Pancreas (tissue), 10 donors: ENCODE data around the gene TUBA1A. TPM values are rescaled to one million over a fixed set of nuclear protein-coding genes. Genes with fewer than 3 reads are reported as not detected.
"Not testable (repeated sequence)": the region's sequence is repeated elsewhere in the genome, so short reads cannot be mapped to it uniquely, and the experiment has no call there.

ENCODE experiments used
- ATAC-seq, 4 donors: fragments of 200-7000 bp; cut with Tn5 transposase; one replicate each; pipeline versions ENCODE4 v1.8.0 to v1.9.1; 2020; ENCODE audit warnings: mild to moderate bottlenecking in 4 of 4, moderate library complexity in 4 of 4
- DNase-seq, 6 donors: peaks; one replicate each; pipeline ENCODE4 v3.0.0-alpha.2; 2020
- FAIRE-seq: peaks from 2 replicates; lab custom pipeline; 2012; peaks lifted over from hg19 to GRCh38; lab: Jason Lieb, UNC
- H3K27ac ChIP-seq, 4 donors: fragments of 200-600 bp; sonication (generic); 1 replicate in 3 of 4; 2 replicates in 1 of 4; pipeline versions ENCODE4 v1.5.0 to v1.8.0; 2020
- H3K27me3 ChIP-seq, 4 donors: fragments of 200-600 bp; one replicate each; pipeline ENCODE4 v1.8.0; 2021
- H3K36me3 ChIP-seq, 3 donors: fragments of 200-600 bp; sonication (generic) in 1 of 3; one replicate each; pipeline versions ENCODE4 v1.5.0 to v1.8.0; 2020 to 2021
- H3K4me1 ChIP-seq, 3 donors: fragments of 200-600 bp; one replicate each; pipeline ENCODE4 v1.8.0; 2021
- H3K4me3 ChIP-seq, 4 donors: fragments of 200-600 bp; sonication (generic) in 2 of 4; one replicate each; pipeline versions ENCODE4 v1.5.0 to v1.8.0; 2020 to 2021
- H3K9me3 ChIP-seq, 4 donors: fragments of 200-600 bp; one replicate each; pipeline ENCODE4 v1.8.0; 2021
- WGBS, 2 donors: extraction: QIAGEN DNeasy Blood & Tissue Kit; methylation state at CpG; one replicate each; pipeline ENCODE4 v1.1.7; 2013; 5-methylcytosine and 5-hydroxymethylcytosine counted together
- intact Hi-C, 3 donors: fragments of 100-400 bp; cut with DNase I; formaldehyde crosslinking; loops; one replicate each; pipeline versions ENCODE4 v1.11.1 to v1.14.2; 2022
- polyA plus RNA-seq, 2 donors: library from polyadenylated mRNA; stranded (reverse); fragments of 200-250 nt; gene quantifications; one replicate each; pipeline ENCODE4 v1.2.3, GENCODE V29; 2013
- total RNA-seq, 6 donors: library from RNA; stranded (reverse); fragmentation: NEBNext Ultra II Directional in 4 of 6; extraction: Animal tissue kit (Norgen Biotek cat#: 25700) in 4 of 6; gene quantifications; one replicate each; pipeline versions ENCODE4 v1.2.1 to v1.2.4, GENCODE V29; 2021 to 2023
- TF ChIP-seq, protein P1 (sequence below), 4 donors: fragments of 200-600 bp; sonication (generic) in 3 of 4; IDR thresholded peaks; one replicate each; pipeline versions ENCODE4 v1.5.0 to v1.8.0; 2021; ENCODE audit warnings: antibody characterized with exemption in 4 of 4
- donor health status: healthy with polysubstance abuse.
- donor health status: DM: no; HTN: no; CAD: no; lungs with moderate emphysema.
- donor health status: DM: no; HTN: no; CAD: no.
- donor health status: control.
- donor health status: control.
- donor health status: Bipolar disorder and iron deficiency.
- donor health status: DM: yes; HTN: yes; CAD: no.
- donor health status: DM: no; HTN: no; CAD: no.
- donor health status: DM: no; HTN: no; CAD: no.
- donor health status: DM: yes; HTN: yes; CAD: no.

TUBA1A gene
- total and polyA plus RNA-seq, 8 donors, result 9.1 to 93.8 (median 28.3) TPM

DNA sequence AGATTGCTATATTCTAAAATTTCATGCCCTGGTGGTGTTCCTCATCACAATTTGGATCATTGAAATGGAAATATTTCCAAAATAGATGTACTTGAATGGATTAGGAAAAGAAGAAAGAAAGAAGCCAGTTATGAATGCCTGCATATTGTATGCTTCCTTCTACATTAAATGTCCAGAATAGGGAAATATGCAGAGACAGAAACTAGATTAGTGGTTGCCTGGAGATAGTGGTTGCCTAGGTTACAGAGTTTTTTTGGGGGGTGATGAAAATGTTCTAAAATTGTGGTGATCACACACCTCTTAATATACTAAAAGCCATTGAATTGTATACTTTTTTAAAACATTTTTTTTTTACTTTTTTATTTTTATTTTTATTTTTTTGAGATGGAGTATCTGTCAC lies 18.0 kb downstream of the TUBA1A start:
- DNase-seq (no peak), ATAC-seq (no peak), FAIRE-seq (no peak)
- Histone ChIP-seq H3K27ac (no peak overlapping the region), H3K36me3 (no peaks in the 10 kb centered on the region), H3K9me3 (no peaks in the 10 kb centered on the region), H3K27me3 (no peaks in the 10 kb centered on the region), H3K4me1 (no peaks in the 10 kb centered on the region), H3K4me3 (no peak overlapping the region)
- TF ChIP-seq, protein P1, sequence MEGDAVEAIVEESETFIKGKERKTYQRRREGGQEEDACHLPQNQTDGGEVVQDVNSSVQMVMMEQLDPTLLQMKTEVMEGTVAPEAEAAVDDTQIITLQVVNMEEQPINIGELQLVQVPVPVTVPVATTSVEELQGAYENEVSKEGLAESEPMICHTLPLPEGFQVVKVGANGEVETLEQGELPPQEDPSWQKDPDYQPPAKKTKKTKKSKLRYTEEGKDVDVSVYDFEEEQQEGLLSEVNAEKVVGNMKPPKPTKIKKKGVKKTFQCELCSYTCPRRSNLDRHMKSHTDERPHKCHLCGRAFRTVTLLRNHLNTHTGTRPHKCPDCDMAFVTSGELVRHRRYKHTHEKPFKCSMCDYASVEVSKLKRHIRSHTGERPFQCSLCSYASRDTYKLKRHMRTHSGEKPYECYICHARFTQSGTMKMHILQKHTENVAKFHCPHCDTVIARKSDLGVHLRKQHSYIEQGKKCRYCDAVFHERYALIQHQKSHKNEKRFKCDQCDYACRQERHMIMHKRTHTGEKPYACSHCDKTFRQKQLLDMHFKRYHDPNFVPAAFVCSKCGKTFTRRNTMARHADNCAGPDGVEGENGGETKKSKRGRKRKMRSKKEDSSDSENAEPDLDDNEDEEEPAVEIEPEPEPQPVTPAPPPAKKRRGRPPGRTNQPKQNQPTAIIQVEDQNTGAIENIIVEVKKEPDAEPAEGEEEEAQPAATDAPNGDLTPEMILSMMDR (IDR thresholded peaks at IDR 0.05), result no peak
- intact Hi-C loops, result no loop called here

DNA sequence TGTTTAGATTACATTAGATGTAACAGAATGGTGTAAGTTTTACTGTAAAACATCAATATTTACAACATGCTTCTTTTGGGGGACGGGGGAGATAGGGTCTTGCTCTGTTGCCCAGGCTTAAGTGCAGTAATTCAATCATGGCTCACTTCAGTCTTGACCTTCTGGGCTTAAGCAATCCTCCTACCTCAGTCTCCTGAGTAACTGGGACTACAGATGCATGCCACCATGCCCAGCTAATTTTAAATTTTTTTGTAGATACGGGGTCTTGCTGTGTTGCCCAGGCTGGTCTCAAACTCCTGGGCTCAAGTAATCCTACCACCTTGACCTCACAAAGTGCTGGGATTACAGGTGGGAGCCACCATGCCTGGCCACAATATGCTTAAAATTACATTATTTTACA lies 23.8 kb downstream of the TUBA1A start:
- FAIRE-seq (no peak), DNase-seq (no peak), ATAC-seq (no peak)
- Histone ChIP-seq H3K9me3 (no peaks in the 10 kb centered on the region), H3K4me1 (no peaks in the 10 kb centered on the region), H3K36me3 (no peaks in the 10 kb centered on the region), H3K4me3 (no peak overlapping the region), H3K27ac (no peak overlapping the region), H3K27me3 (no peaks in the 10 kb centered on the region)
- intact Hi-C loops, result no loop called here
- TF ChIP-seq, protein P1 (IDR thresholded peaks at IDR 0.05), result no peak
- 93 to 98% methylated on average over 2 of the region's 2 CpGs for WGBS, 2 donors

DNA sequence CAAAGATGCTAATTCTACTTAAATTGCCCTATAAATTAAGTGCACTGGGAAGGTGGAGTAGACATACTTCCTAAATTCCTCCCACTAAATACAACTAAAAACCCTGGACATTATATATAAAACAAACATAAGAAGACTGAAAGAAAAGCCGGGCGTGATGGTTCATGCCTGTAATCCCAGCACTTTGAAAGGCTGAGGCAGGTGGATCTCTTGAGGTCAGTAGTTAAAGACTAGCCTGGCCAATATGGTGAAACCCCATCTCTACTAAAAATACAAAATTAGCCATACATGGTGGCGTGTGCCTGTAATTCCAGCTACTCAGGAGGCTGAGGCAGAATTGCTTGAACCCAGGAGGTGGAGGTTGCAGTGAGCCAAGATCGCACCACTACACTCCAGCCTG lies 27.0 kb downstream of the TUBA1A start:
- DNase-seq, result not testable (repeated sequence)

DNA sequence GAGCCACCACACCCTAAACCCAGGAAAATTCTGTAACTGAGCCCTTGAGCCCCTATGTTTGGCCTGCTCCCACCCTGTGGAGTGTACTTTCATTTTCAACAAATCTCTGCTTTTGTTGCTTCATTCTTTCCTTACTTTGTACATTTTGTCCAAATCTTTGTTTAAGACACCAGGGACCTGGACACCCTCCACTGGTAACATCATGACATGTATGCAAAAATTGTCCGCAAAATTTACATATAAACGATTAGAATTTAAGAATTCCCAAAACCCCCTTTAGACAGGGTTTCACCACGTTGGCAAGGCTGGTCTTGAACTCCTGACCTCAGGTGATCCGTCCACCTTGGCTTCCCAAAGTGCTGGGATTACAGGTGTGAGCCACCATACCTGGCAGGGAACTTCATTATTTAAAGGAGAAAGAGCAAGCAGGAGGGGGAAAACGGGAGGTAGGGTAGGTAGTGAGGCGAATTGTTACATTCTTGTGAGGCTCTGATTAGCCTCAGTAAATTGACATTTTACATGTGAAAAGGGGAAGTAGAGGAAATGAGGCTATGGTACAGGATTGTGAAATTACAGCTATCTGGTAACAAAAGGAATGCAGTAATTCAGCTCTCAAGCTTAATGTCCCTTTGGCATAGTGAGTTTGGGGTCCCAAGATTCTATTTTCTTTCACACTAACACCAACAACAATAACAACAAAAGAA lies 27.6 kb downstream of the TUBA1A start:
- Histone ChIP-seq H3K27me3 (no peaks in the 10 kb centered on the region), H3K36me3 (no peaks in the 10 kb centered on the region), H3K9me3 (no peaks in the 10 kb centered on the region), H3K27ac (no peak overlapping the region), H3K4me1 (no peaks in the 10 kb centered on the region), H3K4me3 (no peak overlapping the region)
- TF ChIP-seq, protein P1 (IDR thresholded peaks at IDR 0.05), result no peak
- ATAC-seq (no peak), FAIRE-seq (no peak), DNase-seq (no peak)
- WGBS, 2 donors, result 60 to 72% methylated on average over 6 of the region's 6 CpGs
- intact Hi-C loops, result no loop called here

More for the DNA sequence above, 27.0 kb downstream of the TUBA1A start:
- H3K9me3 ChIP-seq, H3K4me3 ChIP-seq, H3K27me3 ChIP-seq, intact Hi-C loops, H3K4me1 ChIP-seq, ATAC-seq, H3K27ac ChIP-seq, H3K36me3 ChIP-seq, FAIRE-seq: not testable (repeated sequence)
- WGBS, 2 donors, result 89 to 91% methylated on average over 4 of the region's 4 CpGs

DNA sequence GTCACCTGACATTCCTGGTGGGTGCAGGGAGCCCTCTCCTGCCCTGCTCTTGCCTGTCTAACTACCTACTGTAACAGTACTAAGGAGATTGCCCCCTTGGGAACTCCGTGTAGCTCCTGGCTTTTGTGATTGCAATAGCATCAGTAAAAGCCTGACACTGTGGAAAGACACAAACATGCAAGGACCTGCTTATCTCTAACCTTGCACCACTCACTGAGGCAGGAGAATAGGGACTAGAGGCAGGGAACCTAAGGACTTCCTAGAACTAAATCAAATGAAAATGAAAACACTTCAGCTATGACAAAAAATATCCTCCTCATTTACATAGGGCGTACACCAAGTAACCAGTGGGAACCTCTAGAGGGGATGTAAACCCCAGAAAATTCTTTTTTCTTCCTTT lies 28.5 kb downstream of the TUBA1A start:
- H3K4me1 ChIP-seq, result no peaks in the 10 kb centered on the region
- WGBS, 2 donors, result 70 to 81% methylated on average over 2 of the region's 2 CpGs
- H3K27me3 ChIP-seq, result no peaks in the 10 kb centered on the region
- ATAC-seq (no peak), FAIRE-seq (no peak), DNase-seq (no peak)
- no peaks in the 10 kb centered on the region for H3K9me3 ChIP-seq
- intact Hi-C loops, result no loop called here
- H3K27ac ChIP-seq, result no peak overlapping the region
- no peak overlapping the region for H3K4me3 ChIP-seq
- TF ChIP-seq, protein P1 (IDR thresholded peaks at IDR 0.05), result no peak
- H3K36me3 ChIP-seq, result no peaks in the 10 kb centered on the region
